HL-60 (cell line): ENCODE results near the gene C14orf180.

Experiments
- DNase-seq, 2 experiments: peaks; one replicate each; pipeline ENCODE4 v3.0.0-alpha.2; 2010 to 2020; ENCODE audit warnings: low read depth in 1 of 2, low spot score in 1 of 2
- H3K27ac ChIP-seq: fragments of 250-450 bp; sonication (Bioruptor Pico); replicated peaks from 2 replicates; pipeline ENCODE4 v1.5.1; 2020; ENCODE audit warnings: mild to moderate bottlenecking, moderate library complexity
- H3K27me3 ChIP-seq: fragments of 250-450 bp; sonication (Bioruptor Pico); 2 replicates; pipeline ENCODE4 v1.5.1; 2021; ENCODE audit warnings: mild to moderate bottlenecking, moderate library complexity; ENCODE audit not compliant: insufficient read depth, poor library complexity, severe bottlenecking
- H3K4me3 ChIP-seq: replicated peaks from 2 replicates; pipeline ENCODE4 v1.5.1; 2011; ENCODE audit warnings: mild to moderate bottlenecking, control low read depth, low read length; ENCODE audit not compliant: insufficient read depth
- CTCF ChIP-seq: IDR thresholded peaks from one replicate; pipeline ENCODE4 v1.5.1; 2011; ENCODE audit warnings: low read length, control low read depth, inconsistent platforms; ENCODE audit not compliant: insufficient read depth
- GABPA ChIP-seq: IDR thresholded peaks from 2 replicates; pipeline ENCODE4 v1.6.1; 2012; ENCODE audit warnings: low read depth
- POLR2AphosphoS5 ChIP-seq: IDR thresholded peaks from 2 replicates; pipeline ENCODE4 v1.6.1; 2012; ENCODE audit warnings: low read depth
- REST ChIP-seq: IDR thresholded peaks from 2 replicates; pipeline ENCODE4 v1.6.1; 2012; ENCODE audit warnings: low read depth; ENCODE audit not compliant: insufficient replicate concordance
- SPI1 ChIP-seq: IDR thresholded peaks from 2 replicates; pipeline ENCODE4 v1.6.1; 2012; ENCODE audit warnings: low read depth, mild to moderate bottlenecking, borderline replicate concordance

The C14orf180 gene

GRCh38 chr14:104588066-104588857 lies 8.7 kb downstream of the C14orf180 start:
- no peak overlapping the region for H3K4me3 ChIP-seq
- no peak overlapping the region for H3K27ac ChIP-seq
- TF ChIP-seq SPI1 (no peak), REST (no peak), CTCF (no peak)
- peaks cover 4% of the 10 kb centered on the region for H3K27me3 ChIP-seq
- no peak for DNase-seq

GRCh38 chr14:104589338-104590195 lies 10.0 kb downstream of the C14orf180 start:
- TF ChIP-seq POLR2AphosphoS5 (no peak), GABPA (no peak)
- Histone ChIP-seq H3K4me3 (no peak overlapping the region), H3K27ac (no peak overlapping the region), H3K27me3 (peaks cover 4% of the 10 kb centered on the region)
- no peak for DNase-seq

GRCh38 chr14:104590240-104590965 lies 10.8 kb downstream of the C14orf180 start:
- peaks cover 4% of the 10 kb centered on the region for H3K27me3 ChIP-seq
- H3K4me3 ChIP-seq = no peak overlapping the region
- DNase-seq = no peak
- no peak for TF ChIP-seq SPI1
- TF ChIP-seq REST = no peak
- TF ChIP-seq GABPA = no peak
- TF ChIP-seq CTCF = no peak
- TF ChIP-seq POLR2AphosphoS5 = no peak
- H3K27ac ChIP-seq = no peak overlapping the region

- Histone ChIP-seq H3K4me3 (no peak overlapping the region), H3K27me3 (peaks cover 4% of the 10 kb centered on the region), H3K27ac (no peak overlapping the region)
- TF ChIP-seq SPI1 (no peak), CTCF (no peak), GABPA (no peak), REST (no peak), POLR2AphosphoS5 (no peak)
- DNase-seq = no peak
Observed at GRCh38 chr14:104591031-104591430, 11.5 kb downstream of the C14orf180 start.
